SK-N-MC (cell line): ENCODE measurements around the gene PDLIM7.

Experiments
- EZH2 ChIP-seq: fragments of 200-600 bp; sonication (generic); IDR thresholded peaks from one replicate; pipeline ENCODE4 v1.6.1; 2017; ENCODE audit warnings: antibody characterized with exemption
- FOXP2 ChIP-seq: optimal IDR thresholded peaks from 2 replicates; pipeline ENCODE3; 2011; ENCODE audit warnings: mild to moderate bottlenecking, moderate library complexity; ENCODE audit not compliant: insufficient read depth; ENCODE audit errors: extremely low read length, control extremely low read depth
- POLR2AphosphoS5 ChIP-seq: IDR thresholded peaks from 2 replicates; pipeline ENCODE4 v1.6.1; 2012; ENCODE audit warnings: mild to moderate bottlenecking, low read depth, low read length, borderline replicate concordance

- TF ChIP-seq EZH2 (no peak), POLR2AphosphoS5 (no peak), FOXP2 (no peak)
These were observed 44.4 kb downstream of the PDLIM7 start for GRCh38 chr5:177452688-177453638.
